GM18873 (cell line): ENCODE data around the gene HACD2.

Experiments used
- ATAC-seq: cut with Tn5 transposase; IDR thresholded peaks from one replicate; pipeline ENCODE4 v1.9.1; 2021; ENCODE audit warnings: mild to moderate bottlenecking, moderate library complexity, moderate number of reproducible peaks; ENCODE audit not compliant: unreplicated experiment, low FRiP score

Gene HACD2

GRCh38 chr3:123451186-123451585 is 133.7 kb downstream of the HACD2 start:
- ATAC-seq, result no peak

DNA sequence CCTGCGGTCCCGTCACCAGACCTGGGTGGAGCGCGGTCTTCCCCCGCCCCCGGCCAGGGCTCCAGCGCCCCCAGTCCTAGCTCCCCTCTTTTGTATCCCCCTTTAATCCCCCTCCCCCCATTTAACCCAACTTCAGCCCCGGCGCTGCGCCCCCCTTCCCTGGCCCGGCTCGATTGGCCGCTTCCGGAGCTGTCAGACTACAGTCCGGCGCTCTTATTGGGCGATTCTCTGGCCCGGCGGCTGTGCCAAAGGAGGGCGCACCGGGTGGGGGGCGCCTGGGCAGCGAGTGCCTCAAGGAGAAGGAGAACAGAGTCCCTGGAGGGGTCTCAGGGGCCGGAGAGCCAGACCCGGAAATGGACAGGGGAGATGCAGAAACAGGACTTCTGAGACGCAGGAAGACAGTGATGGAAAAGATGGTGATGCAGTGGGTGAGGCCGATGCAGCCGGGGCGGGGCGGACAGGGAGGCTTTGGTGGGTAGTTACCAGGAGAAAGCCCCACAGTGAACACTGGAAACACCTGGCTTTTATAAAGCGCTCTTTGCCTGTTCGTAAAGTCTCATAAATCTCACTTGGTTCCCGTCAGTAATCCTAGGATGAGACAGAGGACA is 134.8 kb downstream of the HACD2 start:
- ATAC-seq, result no peak

GRCh38 chr3:123449102-123449996 is 135.5 kb downstream of the HACD2 start:
- ATAC-seq, result no peak

GRCh38 chr3:123448536-123449101 is 136.2 kb downstream of the HACD2 start, which contains the start of gene ADCY5:
ADCY5 (minus strand) TSS chr3:123449090; CDS start chr3:123448545, 545 bp downstream.
- no peak for ATAC-seq

DNA sequence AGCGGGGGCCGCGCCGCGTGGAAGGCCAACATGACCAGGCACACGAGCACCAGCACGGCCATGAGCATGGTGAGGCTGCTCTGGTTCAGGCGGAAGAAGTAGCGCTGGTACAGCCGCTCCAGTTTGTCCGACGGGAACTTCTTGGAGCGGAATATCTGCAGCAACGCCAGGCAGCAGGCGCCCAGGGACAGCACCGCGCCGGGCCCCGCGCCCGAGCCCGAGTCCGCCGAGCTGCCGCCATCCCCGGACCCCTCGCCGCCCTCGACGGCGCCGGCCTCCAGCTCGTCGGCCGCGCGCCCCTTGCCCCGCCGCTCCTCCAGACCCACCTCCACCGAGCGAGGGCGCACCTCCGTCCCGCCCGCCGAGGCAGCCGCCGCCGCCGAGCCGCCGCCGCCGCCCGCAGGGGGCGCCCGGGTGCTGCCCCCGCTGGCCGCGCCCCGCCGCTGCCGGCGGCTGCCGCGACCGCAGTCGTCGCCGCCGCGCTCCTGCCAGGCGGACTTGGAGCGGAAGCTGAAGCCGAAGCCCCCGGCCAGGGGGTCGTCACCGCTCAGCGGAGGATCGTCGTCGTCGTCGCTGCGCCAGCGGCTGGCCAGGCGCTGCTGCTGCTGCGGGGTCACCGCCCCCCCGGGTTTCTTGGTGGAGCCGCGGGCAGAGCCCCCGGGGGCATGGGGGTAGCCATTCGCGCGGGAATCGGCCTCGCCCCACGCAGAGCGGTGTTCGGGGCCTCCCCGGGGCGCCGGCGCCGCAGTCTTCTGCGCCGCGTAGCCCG is 136.9 kb downstream of the HACD2 start:
- no peak for ATAC-seq

DNA sequence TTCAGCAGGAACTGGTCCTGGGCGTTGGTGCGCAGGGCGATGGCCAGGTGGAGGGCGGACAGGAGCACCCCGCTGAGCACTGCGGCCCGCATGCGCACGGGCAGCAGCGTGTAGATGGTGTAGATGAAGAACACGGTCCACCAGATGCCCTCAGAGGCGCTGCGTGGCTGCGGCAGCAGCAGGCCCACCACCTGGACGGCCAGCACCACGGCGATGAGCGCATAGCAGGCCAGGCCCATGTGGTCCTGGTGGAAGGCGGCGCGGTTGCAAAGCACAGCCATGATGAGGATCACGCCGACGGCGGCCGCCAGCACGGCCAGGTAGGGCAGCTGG is 137.5 kb downstream of the HACD2 start:
- ATAC-seq, result no peak

- no peak for ATAC-seq
These were observed 138.2 kb downstream of the HACD2 start for GRCh38 chr3:123446610-123447109.

DNA sequence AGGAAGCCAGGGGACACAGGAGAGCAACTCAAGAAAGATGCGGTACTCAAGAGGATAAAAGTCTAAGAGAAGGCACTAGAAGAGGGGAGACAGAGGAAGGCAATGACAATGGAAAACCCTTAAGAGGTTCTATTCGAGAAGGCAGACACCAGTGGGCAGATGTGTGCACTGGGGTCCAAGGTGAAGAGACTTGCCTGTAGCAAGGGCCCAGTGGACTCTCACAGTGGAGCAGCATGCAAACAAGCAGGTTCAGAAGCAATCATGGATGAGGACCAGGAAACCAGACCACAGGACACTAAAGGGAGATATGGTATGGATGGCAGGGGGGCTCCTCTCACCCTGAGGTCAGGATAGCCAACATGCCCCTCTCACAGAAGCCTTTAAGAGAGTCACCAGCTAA is 138.6 kb downstream of the HACD2 start:
- no peak for ATAC-seq

- ATAC-seq, result no peak
These were observed 139.2 kb downstream of the HACD2 start for GRCh38 chr3:123445702-123446101.

GRCh38 chr3:123444744-123445143 is 140.1 kb downstream of the HACD2 start:
- no peak for ATAC-seq

DNA sequence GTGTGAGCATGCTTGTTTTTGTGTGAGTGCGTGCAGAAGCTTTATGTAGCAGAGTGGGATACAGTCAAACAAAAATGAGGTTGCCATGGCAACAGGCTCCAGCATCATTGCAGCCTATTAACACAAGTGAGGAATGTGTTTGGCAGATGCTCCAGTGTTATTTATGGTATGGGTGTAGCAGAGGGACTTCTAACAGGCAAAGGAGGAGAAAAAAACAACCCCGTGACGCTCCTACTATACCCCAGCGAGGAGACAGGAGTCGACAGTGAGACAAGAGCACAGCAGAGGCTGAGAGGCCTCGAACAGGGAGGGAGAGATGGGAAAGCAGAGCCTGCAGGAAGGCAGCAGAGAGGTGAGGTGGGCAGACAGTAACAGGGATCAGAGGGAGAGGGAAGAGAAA is 140.8 kb downstream of the HACD2 start:
- no peak for ATAC-seq

DNA sequence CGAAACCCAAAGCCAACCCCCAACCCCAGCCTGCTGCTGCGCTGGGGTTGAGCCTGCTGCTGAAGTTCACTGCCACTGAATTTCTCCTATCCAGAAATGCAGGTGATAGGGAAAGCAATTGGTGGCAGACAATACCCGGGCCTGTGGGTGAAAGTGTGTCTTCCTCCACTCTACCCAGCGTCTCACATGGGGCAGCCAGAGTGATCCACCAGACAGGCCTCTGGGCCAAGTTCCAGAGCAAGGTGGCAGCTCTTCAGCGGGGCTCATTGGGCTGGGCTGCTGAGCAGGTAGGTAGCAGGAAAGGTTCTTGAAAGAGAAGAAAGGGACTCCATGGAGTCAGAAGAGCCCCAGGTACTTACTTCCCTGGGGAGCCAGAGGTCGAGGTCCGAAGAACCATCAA is 141.9 kb downstream of the HACD2 start:
- no peak for ATAC-seq

DNA sequence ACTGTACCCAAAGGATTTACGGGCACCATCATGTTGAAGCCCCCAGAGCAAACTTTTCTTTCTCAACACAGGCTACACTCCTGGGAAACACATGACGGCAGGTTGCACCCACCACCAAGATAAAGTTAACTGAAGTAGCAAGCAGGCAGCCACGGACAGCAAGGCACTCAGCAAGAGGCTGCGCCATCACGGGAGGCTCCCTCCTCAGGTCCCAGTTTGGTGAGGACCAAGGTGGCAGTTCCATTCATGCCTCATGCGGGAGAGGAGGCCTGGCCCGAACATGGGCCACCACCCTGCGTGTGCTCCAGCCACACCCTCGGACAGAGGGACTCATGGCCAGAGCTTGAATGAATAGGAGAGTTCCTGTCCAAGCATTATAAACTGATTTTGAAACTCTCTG is 142.7 kb downstream of the HACD2 start:
- no peak for ATAC-seq
